GM19463 (cell line): Measurements from ENCODE around the gene GLI3.
"Not testable (repeated sequence)": the region's sequence is repeated elsewhere in the genome, so short reads cannot be mapped to it uniquely, and the experiment has no call there.

ENCODE experiments used
- ATAC-seq: cut with Tn5 transposase; IDR thresholded peaks from one replicate; pipeline ENCODE4 v1.9.1; 2021; ENCODE audit warnings: mild to moderate bottlenecking, moderate library complexity; ENCODE audit not compliant: unreplicated experiment

Gene GLI3

GRCh38 chr7:42213093-42213492 is 23.9 kb downstream of the GLI3 start:
- ATAC-seq, result no peak

GRCh38 chr7:42212541-42213090 is 24.4 kb downstream of the GLI3 start:
- ATAC-seq, result no peak

GRCh38 chr7:42211938-42212337 is 25.1 kb downstream of the GLI3 start:
- ATAC-seq, result no peak

GRCh38 chr7:42210779-42211178 is 26.2 kb downstream of the GLI3 start:
- ATAC-seq, result no peak

GRCh38 chr7:42210333-42210732 is 26.7 kb downstream of the GLI3 start:
- ATAC-seq, result no peak

- not testable (repeated sequence) for ATAC-seq
These were observed 27.9 kb downstream of the GLI3 start for GRCh38 chr7:42209085-42209484.

GRCh38 chr7:42208572-42208971 is 28.4 kb downstream of the GLI3 start:
- no peak for ATAC-seq

- no peak for ATAC-seq
These were observed 29.6 kb downstream of the GLI3 start for GRCh38 chr7:42207420-42207819.

- ATAC-seq, result no peak
These were observed 33.7 kb downstream of the GLI3 start for GRCh38 chr7:42203336-42203735.

- no peak for ATAC-seq
These were observed 34.4 kb downstream of the GLI3 start for GRCh38 chr7:42202601-42203000.

- no peak for ATAC-seq
These were observed 37.9 kb downstream of the GLI3 start for GRCh38 chr7:42198974-42199668.

- ATAC-seq, result no peak
These were observed 38.7 kb downstream of the GLI3 start for GRCh38 chr7:42198296-42198695.

- ATAC-seq, result no peak
These were observed 39.6 kb downstream of the GLI3 start for GRCh38 chr7:42197451-42197850.

- ATAC-seq, result no peak
These were observed 42.8 kb downstream of the GLI3 start for GRCh38 chr7:42194238-42194637.

- no peak for ATAC-seq
These were observed 43.4 kb downstream of the GLI3 start for GRCh38 chr7:42193471-42194129.

- no peak for ATAC-seq
These were observed 44.1 kb downstream of the GLI3 start for GRCh38 chr7:42192851-42193461.

- ATAC-seq, result no peak
These were observed 44.9 kb downstream of the GLI3 start for GRCh38 chr7:42192066-42192465.

GRCh38 chr7:42189535-42189934 is 47.5 kb downstream of the GLI3 start:
- ATAC-seq, result no peak

- no peak for ATAC-seq
These were observed 50.9 kb downstream of the GLI3 start for GRCh38 chr7:42186151-42186550.

- no peak for ATAC-seq
These were observed 51.3 kb downstream of the GLI3 start for GRCh38 chr7:42185726-42186125.

- no peak for ATAC-seq
These were observed 53.5 kb downstream of the GLI3 start for GRCh38 chr7:42183547-42183946.

- ATAC-seq, result no peak
These were observed 55.4 kb downstream of the GLI3 start for GRCh38 chr7:42181566-42181965.
